NT2/D1 (cell line): ENCODE data around the gene SI.

Source experiments
- DNase-seq: peaks from one replicate; pipeline ENCODE4 v3.0.0-alpha.2; 2011; ENCODE audit warnings: low read depth, low spot score
- H3K27me3 ChIP-seq: 2 replicates; pipeline ENCODE4 v1.6.0; 2011; ENCODE audit warnings: mild to moderate bottlenecking; ENCODE audit not compliant: insufficient read length, insufficient read depth
- H3K36me3 ChIP-seq: 2 replicates; pipeline ENCODE4 v1.6.1; 2011; ENCODE audit warnings: mild to moderate bottlenecking, low read length, mixed read lengths; ENCODE audit not compliant: insufficient read depth, insufficient read length
- H3K4me1 ChIP-seq: 2 replicates; pipeline ENCODE4 v1.5.1; 2011; ENCODE audit not compliant: insufficient read depth, insufficient read length
- H3K4me3 ChIP-seq: 2 replicates; pipeline ENCODE4 v1.5.1; 2011; ENCODE audit warnings: low read depth; ENCODE audit not compliant: insufficient read length
- H3K9ac ChIP-seq: 2 replicates; pipeline ENCODE4 v1.6.0; 2011; ENCODE audit warnings: low read depth; ENCODE audit not compliant: insufficient read length
- H3K9me3 ChIP-seq: 2 replicates; pipeline ENCODE4 v1.5.1; 2011; ENCODE audit warnings: mild to moderate bottlenecking, low read length; ENCODE audit not compliant: insufficient read depth
- SUZ12 ChIP-seq: IDR thresholded peaks from 2 replicates; pipeline ENCODE4 v1.6.1; 2011; ENCODE audit not compliant: insufficient read length, insufficient read depth; ENCODE audit errors: extremely low read depth
- YY1 ChIP-seq: IDR thresholded peaks from 2 replicates; pipeline ENCODE4 v1.6.1; 2011; ENCODE audit not compliant: insufficient read length, insufficient read depth
- ZNF274 ChIP-seq: IDR thresholded peaks from 2 replicates; pipeline ENCODE4 v1.6.1; 2011; ENCODE audit warnings: mild to moderate bottlenecking, low read depth, low read length

Gene SI

GRCh38 chr3:165078293-165078692 is at the start of gene SI:
Gene SI (minus strand): TSS chr3:165078496. CDS start chr3:165076012, 2,484 bp downstream.
- DNase-seq: no peak
- no peaks in the 10 kb centered on the region for H3K9me3 ChIP-seq
- H3K4me1 ChIP-seq: no peaks in the 10 kb centered on the region
- H3K27me3 ChIP-seq: no peaks in the 10 kb centered on the region
- H3K4me3 ChIP-seq: no peak within 1 kb of the TSS
- H3K9ac ChIP-seq: no peak within 1 kb of the TSS
- TF ChIP-seq ZNF274 (no peak), YY1 (no peak), SUZ12 (no peak)
- H3K36me3 ChIP-seq: no peaks in the 10 kb centered on the region

DNA sequence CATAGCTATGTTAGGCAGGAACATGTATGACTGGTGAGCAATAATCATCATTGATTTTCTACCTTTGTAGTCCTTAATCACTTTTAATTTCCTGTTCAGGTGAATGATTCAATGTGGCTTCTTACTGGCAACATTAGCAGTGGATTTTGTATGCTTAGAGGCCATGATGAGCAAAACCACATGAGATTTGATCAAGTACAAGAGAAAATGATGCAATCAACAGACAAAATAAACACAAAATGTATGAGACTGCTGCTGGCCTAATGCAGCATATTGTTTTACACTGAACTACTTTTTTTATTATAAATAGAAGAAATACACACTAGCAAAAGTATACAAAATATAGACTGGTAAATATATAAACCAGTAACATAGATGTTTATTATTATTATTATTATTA is 47.5 kb upstream of the SI start:
- H3K9me3 ChIP-seq: no peaks in the 10 kb centered on the region
- TF ChIP-seq SUZ12 (no peak), ZNF274 (no peak), YY1 (no peak)
- H3K4me3 ChIP-seq: no peak overlapping the region
- no peak for DNase-seq
- H3K27me3 ChIP-seq: no peaks in the 10 kb centered on the region
- H3K4me1 ChIP-seq: no peaks in the 10 kb centered on the region
- no peaks in the 10 kb centered on the region for H3K36me3 ChIP-seq
- H3K9ac ChIP-seq: no peak overlapping the region

- Histone ChIP-seq H3K27me3 (no peaks in the 10 kb centered on the region), H3K9ac (no peak overlapping the region), H3K4me1 (no peaks in the 10 kb centered on the region), H3K36me3 (no peaks in the 10 kb centered on the region), H3K4me3 (no peak overlapping the region), H3K9me3 (no peaks in the 10 kb centered on the region)
- TF ChIP-seq SUZ12 (no peak), YY1 (no peak), ZNF274 (no peak)
- DNase-seq: no peak
Measured at GRCh38 chr3:165111401-165111800, 33.1 kb upstream of the SI start.

DNA sequence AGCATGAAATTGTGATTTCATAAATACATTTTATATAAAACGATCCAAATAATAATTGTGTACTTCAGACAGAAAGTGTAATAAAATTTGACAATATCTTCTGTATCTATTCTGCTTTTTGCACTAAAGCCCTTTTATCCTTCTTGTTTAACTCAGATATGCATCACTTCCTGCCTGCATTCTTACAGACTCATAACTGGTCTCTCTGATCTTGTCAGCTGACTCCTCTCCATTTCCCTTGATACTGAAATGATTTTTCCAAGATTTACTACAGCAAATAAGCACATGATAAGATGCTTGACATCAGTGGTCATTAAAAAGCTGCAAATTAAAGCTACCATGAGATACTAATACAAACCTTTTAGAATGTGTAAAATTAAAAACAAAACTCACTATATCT is 25.3 kb upstream of the SI start:
- no peaks in the 10 kb centered on the region for H3K27me3 ChIP-seq
- no peak for DNase-seq
- no peak for TF ChIP-seq YY1
- TF ChIP-seq ZNF274: no peak
- TF ChIP-seq SUZ12: no peak
- no peak overlapping the region for H3K9ac ChIP-seq
- no peaks in the 10 kb centered on the region for H3K4me1 ChIP-seq
- no peaks in the 10 kb centered on the region for H3K36me3 ChIP-seq
- no peaks in the 10 kb centered on the region for H3K9me3 ChIP-seq
- no peak overlapping the region for H3K4me3 ChIP-seq

DNA sequence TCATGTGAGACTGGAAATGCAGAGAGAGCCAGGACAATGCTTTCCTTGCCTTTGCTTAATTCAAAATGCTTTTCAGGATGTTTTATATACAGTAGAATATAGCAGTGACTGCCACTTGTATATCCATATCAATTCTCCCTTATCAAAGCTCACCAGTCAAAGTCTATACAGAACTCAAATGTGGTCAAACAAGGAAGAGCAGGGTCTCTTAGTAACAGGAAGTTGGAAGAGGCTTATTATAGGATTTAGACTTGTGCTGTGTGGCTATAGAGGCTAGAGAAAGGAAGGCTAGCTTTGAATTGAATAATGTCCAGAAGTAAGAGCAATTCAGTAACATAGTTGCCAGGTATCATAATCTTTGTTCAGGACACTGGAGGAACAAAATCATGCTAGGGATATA is 4.4 kb upstream of the SI start:
- Histone ChIP-seq H3K9me3 (no peaks in the 10 kb centered on the region), H3K9ac (no peak overlapping the region), H3K27me3 (no peaks in the 10 kb centered on the region), H3K36me3 (no peaks in the 10 kb centered on the region), H3K4me1 (no peaks in the 10 kb centered on the region), H3K4me3 (no peak overlapping the region)
- TF ChIP-seq ZNF274: no peak
- TF ChIP-seq YY1: no peak
- TF ChIP-seq SUZ12: no peak
- no peak for DNase-seq

DNA sequence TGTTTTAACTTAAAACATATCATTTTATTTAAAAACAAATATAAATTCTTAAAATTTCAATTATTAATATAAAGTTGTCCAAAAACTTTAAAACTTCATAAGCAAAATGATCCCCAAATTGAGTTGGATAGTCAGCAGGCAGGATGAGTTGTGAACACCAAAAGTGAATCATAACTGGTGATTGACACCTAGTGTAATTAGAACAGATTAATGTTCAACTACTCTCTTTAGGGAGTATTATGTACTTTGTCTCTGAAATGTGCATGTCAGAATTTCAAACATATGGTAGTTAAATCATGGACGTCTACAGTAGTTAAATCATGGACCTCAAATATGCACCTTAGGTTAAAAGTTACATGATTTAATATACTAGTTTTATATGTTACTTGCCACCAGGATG is 2.9 kb upstream of the SI start:
- DNase-seq: no peak
- no peaks in the 10 kb centered on the region for H3K9me3 ChIP-seq
- no peak overlapping the region for H3K4me3 ChIP-seq
- no peaks in the 10 kb centered on the region for H3K4me1 ChIP-seq
- no peak overlapping the region for H3K9ac ChIP-seq
- no peak for TF ChIP-seq YY1
- no peak for TF ChIP-seq ZNF274
- no peaks in the 10 kb centered on the region for H3K36me3 ChIP-seq
- no peaks in the 10 kb centered on the region for H3K27me3 ChIP-seq

GRCh38 chr3:165075695-165076094 is 2.6 kb downstream of the SI start:
- Histone ChIP-seq H3K4me1 (no peaks in the 10 kb centered on the region), H3K9me3 (no peaks in the 10 kb centered on the region), H3K9ac (no peak overlapping the region), H3K27me3 (no peaks in the 10 kb centered on the region), H3K4me3 (no peak overlapping the region), H3K36me3 (no peaks in the 10 kb centered on the region)
- DNase-seq: no peak
- TF ChIP-seq SUZ12 (no peak), ZNF274 (no peak), YY1 (no peak)

DNA sequence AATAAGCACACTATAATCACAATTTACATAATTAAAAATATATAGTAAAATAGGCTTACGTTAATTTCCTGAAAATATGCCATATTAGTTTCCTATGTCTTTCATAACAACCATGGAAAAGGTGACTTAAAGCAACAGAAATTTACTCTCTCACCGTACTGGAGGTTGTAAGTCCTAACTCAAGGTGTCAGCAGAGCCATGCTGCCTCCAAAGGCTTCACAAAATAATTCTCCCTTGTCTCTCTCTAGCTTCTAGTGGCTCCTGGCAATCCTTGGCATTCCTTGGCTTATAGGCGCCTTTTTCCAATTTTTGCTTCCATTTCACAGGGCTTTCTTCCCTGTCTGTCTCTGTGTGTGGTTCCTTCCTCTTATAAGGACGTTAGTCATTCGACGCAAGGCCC is 7.6 kb downstream of the SI start:
- DNase-seq: no peak
- TF ChIP-seq SUZ12: no peak
- TF ChIP-seq YY1: no peak
- TF ChIP-seq ZNF274: no peak
- H3K4me3 ChIP-seq: no peak overlapping the region

More for the DNA sequence above, 7.6 kb downstream of the SI start:
- no peaks in the 10 kb centered on the region for H3K36me3 ChIP-seq
- no peaks in the 10 kb centered on the region for H3K4me1 ChIP-seq
- no peaks in the 10 kb centered on the region for H3K27me3 ChIP-seq
- H3K9ac ChIP-seq: no peak overlapping the region
- H3K9me3 ChIP-seq: no peaks in the 10 kb centered on the region
